IPS-18c (cell line): ENCODE data around the gene TTYH1.

Source experiments
- H3K4me3 ChIP-seq: 2 replicates; pipeline ENCODE4 v1.7.0; 2013; ENCODE audit warnings: low read depth, mild to moderate bottlenecking, low read length, moderate library complexity; ENCODE audit not compliant: insufficient read depth
- H3K9me3 ChIP-seq: one replicate; pipeline ENCODE4 v1.6.1; 2013; ENCODE audit warnings: mild to moderate bottlenecking, low read length, moderate library complexity; ENCODE audit not compliant: control insufficient read depth, insufficient read depth

Gene TTYH1

GRCh38 chr19:54478677-54479266 lies 63.5 kb downstream of the TTYH1 start:
- H3K9me3 ChIP-seq, result no peaks in the 10 kb centered on the region

GRCh38 chr19:54480051-54480450 lies 64.8 kb downstream of the TTYH1 start:
- Histone ChIP-seq H3K9me3 (no peaks in the 10 kb centered on the region), H3K4me3 (no peak overlapping the region)

More at GRCh38 chr19:54478677-54479266, 63.5 kb downstream of the TTYH1 start:
- H3K4me3 ChIP-seq, result no peak overlapping the region

- Histone ChIP-seq H3K9me3 (no peaks in the 10 kb centered on the region), H3K4me3 (no peak overlapping the region)
Measured at GRCh38 chr19:54481326-54481930, 66.2 kb downstream of the TTYH1 start.

GRCh38 chr19:54482889-54483288 lies 67.6 kb downstream of the TTYH1 start:
- Histone ChIP-seq H3K9me3 (no peaks in the 10 kb centered on the region), H3K4me3 (no peak overlapping the region)

- H3K9me3 ChIP-seq, result no peaks in the 10 kb centered on the region
- H3K4me3 ChIP-seq, result no peak overlapping the region
Measured at GRCh38 chr19:54484451-54484850, 69.2 kb downstream of the TTYH1 start.

GRCh38 chr19:54485851-54486250 lies 70.6 kb downstream of the TTYH1 start:
- Histone ChIP-seq H3K9me3 (no peaks in the 10 kb centered on the region), H3K4me3 (no peak overlapping the region)
